PFSK-1 (cell line): ENCODE measurements around the gene SIGLEC11.

Experiments used
- POLR2AphosphoS5 ChIP-seq: IDR thresholded peaks from 2 replicates; pipeline ENCODE4 v1.6.1; 2012; ENCODE audit warnings: low read depth, mild to moderate bottlenecking, control low read depth, low read length, moderate library complexity
- TAF1 ChIP-seq: IDR thresholded peaks from 2 replicates; pipeline ENCODE4 v1.6.1; 2012; ENCODE audit warnings: low read length, control low read depth, borderline replicate concordance; ENCODE audit not compliant: insufficient read depth

GRCh38 chr19:49915271-49915670 is 45.7 kb downstream of the SIGLEC11 start:
- no peak for TF ChIP-seq POLR2AphosphoS5
- no peak for TF ChIP-seq TAF1
